ENCODE measurements around the gene POPDC3. TPM values are rescaled to one million over a fixed set of nuclear protein-coding genes. Genes with fewer than 3 reads are reported as not detected.
"Not testable (repeated sequence)": the region's sequence is repeated elsewhere in the genome, so short reads cannot be mapped to it uniquely, and the experiment has no call there.

The POPDC3 gene
- total and polyA plus RNA-seq, 2 donors = 0.37 to 2.5 TPM

GRCh38 chr6:105189026-105189820, 9.4 kb upstream of the POPDC3 start:
- DNase-seq (ENCODE audit: extremely low spot score) = no peak
- 65% methylated on average over 10 of the region's 10 CpGs for WGBS
- no peak overlapping the region for H3K4me3 ChIP-seq (ENCODE audit: low read depth, low read length)
- no peak overlapping the region for H3K27ac ChIP-seq (ENCODE audit: low read depth)
- H3K4me1 ChIP-seq (ENCODE audit: insufficient read depth) = no peaks in the 10 kb centered on the region
- no peaks in the 10 kb centered on the region for H3K36me3 ChIP-seq (ENCODE audit: insufficient read depth)

- Histone ChIP-seq H3K27ac (ENCODE audit: low read depth) (no peak overlapping the region), H3K4me3 (ENCODE audit: low read depth, low read length) (no peak overlapping the region), H3K4me1 (ENCODE audit: insufficient read depth) (no peaks in the 10 kb centered on the region), H3K36me3 (ENCODE audit: insufficient read depth) (no peaks in the 10 kb centered on the region)
- WGBS = 97% methylated on average over 2 of the region's 2 CpGs
- no peak for DNase-seq (ENCODE audit: extremely low spot score)
Measured at GRCh38 chr6:105188251-105188650, 8.4 kb upstream of the POPDC3 start.

DNA sequence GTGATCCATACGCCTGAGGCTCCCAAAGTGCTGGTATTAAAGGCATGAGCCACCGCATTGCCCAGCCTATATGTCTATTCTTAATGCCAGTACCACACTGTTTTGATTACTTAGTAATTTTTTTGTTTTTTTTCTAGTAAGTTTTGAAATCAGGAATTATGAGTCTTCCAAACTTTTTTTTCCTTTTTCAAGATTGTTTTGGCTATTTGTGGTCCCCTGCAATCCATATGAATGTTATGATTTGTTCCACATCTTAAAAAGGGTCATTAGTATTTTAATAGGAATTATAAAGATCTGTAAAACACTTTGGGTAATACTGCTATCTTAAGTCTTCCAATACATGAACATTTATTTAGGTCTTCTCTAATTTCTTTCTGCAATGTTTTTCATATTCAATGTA, 6.8 kb upstream of the POPDC3 start:
- Histone ChIP-seq H3K4me3 (ENCODE audit: low read depth, low read length) (no peak overlapping the region), H3K27ac (ENCODE audit: low read depth) (no peak overlapping the region), H3K4me1 (ENCODE audit: insufficient read depth) (no peaks in the 10 kb centered on the region), H3K36me3 (ENCODE audit: insufficient read depth) (no peaks in the 10 kb centered on the region)
- DNase-seq (ENCODE audit: extremely low spot score) = no peak
- WGBS = 85% methylated on average over 2 of the region's 2 CpGs

DNA sequence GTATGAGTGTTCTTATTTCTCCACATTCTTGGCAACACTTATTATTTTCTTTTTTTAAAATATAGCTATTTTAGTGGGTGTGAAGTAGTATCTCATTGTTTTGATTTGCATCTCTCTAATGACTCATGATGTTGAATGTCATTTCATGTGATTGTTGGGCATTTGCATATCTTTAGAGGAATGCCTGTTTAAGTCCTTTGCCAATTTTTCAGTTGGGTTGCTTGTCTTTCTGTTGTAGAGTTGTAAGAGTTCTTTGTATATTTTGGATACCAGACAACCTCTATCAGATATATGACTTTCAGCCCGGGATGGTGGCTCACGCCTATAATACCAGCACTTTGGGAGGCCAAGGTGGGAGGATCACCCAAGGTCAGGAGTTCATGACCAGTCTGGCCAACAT, 5.1 kb upstream of the POPDC3 start:
- WGBS = 81% methylated on average over 2 of the region's 2 CpGs
- Histone ChIP-seq H3K36me3 (ENCODE audit: insufficient read depth) (no peaks in the 10 kb centered on the region), H3K4me3 (ENCODE audit: low read depth, low read length) (no peak overlapping the region), H3K27ac (ENCODE audit: low read depth) (no peak overlapping the region), H3K4me1 (ENCODE audit: insufficient read depth) (no peaks in the 10 kb centered on the region)
- no peak for DNase-seq (ENCODE audit: extremely low spot score)

DNA sequence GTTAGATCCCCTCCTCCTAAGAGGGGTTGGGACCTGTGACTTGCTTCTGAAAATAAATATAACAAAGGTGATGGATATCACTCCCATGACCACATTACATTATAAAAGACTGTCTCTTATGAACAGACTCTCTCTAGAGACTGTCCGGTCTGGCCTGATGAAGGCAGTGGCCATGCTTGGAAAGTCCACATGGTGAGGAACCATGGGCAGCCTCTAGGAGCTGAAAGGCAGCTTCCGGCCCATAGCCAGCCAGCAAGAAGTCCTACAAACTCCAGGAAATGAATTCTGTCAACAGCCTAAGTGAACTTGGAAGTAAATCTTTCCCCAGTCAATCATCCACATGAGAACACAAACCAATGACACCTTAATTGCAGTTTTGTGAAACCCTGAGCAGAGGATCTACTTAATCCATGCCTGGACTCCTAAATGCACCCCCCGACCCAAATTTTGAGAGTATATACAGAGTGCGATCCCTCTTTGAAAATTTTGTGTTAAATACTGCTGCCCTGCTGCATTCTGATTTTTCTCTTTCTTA, 2.2 kb upstream of the POPDC3 start:
- no peaks in the 10 kb centered on the region for H3K36me3 ChIP-seq (ENCODE audit: insufficient read depth)
- no peak overlapping the region for H3K27ac ChIP-seq (ENCODE audit: low read depth)
- no peaks in the 10 kb centered on the region for H3K4me1 ChIP-seq (ENCODE audit: insufficient read depth)
- 81% methylated on average over 4 of the region's 4 CpGs for WGBS
- no peak for DNase-seq (ENCODE audit: extremely low spot score)
- H3K4me3 ChIP-seq (ENCODE audit: low read depth, low read length) = no peak overlapping the region

- Histone ChIP-seq H3K4me3 (ENCODE audit: low read depth, low read length) (no peak overlapping the region), H3K36me3 (ENCODE audit: insufficient read depth) (no peaks in the 10 kb centered on the region), H3K27ac (ENCODE audit: low read depth) (no peak overlapping the region), H3K4me1 (ENCODE audit: insufficient read depth) (no peaks in the 10 kb centered on the region)
- no peak for DNase-seq (ENCODE audit: extremely low spot score)
- 66% methylated on average over 5 of the region's 5 CpGs for WGBS
Measured at GRCh38 chr6:105178636-105179035, 1.2 kb downstream of the POPDC3 start.

- H3K27ac ChIP-seq (ENCODE audit: low read depth) = no peak overlapping the region
- DNase-seq (ENCODE audit: extremely low spot score) = no peak
- WGBS = 66% methylated on average over 1 of the region's 1 CpG
- H3K4me3 ChIP-seq (ENCODE audit: low read depth, low read length) = no peak overlapping the region
- no peaks in the 10 kb centered on the region for H3K4me1 ChIP-seq (ENCODE audit: insufficient read depth)
- no peaks in the 10 kb centered on the region for H3K36me3 ChIP-seq (ENCODE audit: insufficient read depth)
Measured at GRCh38 chr6:105178110-105178509, 1.7 kb downstream of the POPDC3 start.

- WGBS = 89% methylated on average over 2 of the region's 2 CpGs
- Histone ChIP-seq H3K4me1 (ENCODE audit: insufficient read depth) (no peaks in the 10 kb centered on the region), H3K27ac (ENCODE audit: low read depth) (no peak overlapping the region), H3K4me3 (ENCODE audit: low read depth, low read length) (no peak overlapping the region), H3K36me3 (ENCODE audit: insufficient read depth) (no peaks in the 10 kb centered on the region)
- DNase-seq (ENCODE audit: extremely low spot score) = no peak
Measured at GRCh38 chr6:105177556-105177955, 2.3 kb downstream of the POPDC3 start.

GRCh38 chr6:105174512-105174911, 5.3 kb downstream of the POPDC3 start:
- Histone ChIP-seq H3K4me3 (ENCODE audit: low read depth, low read length) (no peak overlapping the region), H3K36me3 (ENCODE audit: insufficient read depth) (no peaks in the 10 kb centered on the region), H3K27ac (ENCODE audit: low read depth) (no peak overlapping the region), H3K4me1 (ENCODE audit: insufficient read depth) (no peaks in the 10 kb centered on the region)
- 87% methylated on average over 6 of the region's 6 CpGs for WGBS
- no peak for DNase-seq (ENCODE audit: extremely low spot score)

DNA sequence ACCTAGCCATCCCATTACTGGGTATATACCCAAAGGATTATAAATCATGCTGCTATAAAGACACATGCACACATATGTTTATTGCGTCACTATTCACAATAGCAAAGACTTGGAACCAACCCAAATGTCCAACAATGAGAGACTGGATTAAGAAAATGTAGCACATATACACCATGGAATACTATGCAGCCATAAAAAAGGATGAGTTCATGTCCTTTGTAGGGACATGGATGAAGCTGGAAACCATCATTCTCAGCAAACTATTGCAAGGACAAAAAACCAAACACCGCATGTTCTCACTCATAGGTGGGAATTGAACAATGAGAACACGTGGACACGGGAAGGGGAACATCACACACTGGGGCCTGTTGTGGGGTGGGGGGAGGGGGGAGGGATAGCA, 7.3 kb downstream of the POPDC3 start:
- not testable (repeated sequence) for H3K4me3 ChIP-seq (ENCODE audit: low read depth, low read length); DNase-seq (ENCODE audit: extremely low spot score); H3K27ac ChIP-seq (ENCODE audit: low read depth); H3K4me1 ChIP-seq (ENCODE audit: insufficient read depth); H3K36me3 ChIP-seq (ENCODE audit: insufficient read depth)
- 91% methylated on average over 4 of the region's 4 CpGs for WGBS

- Histone ChIP-seq H3K4me3 (ENCODE audit: low read depth, low read length) (no peak overlapping the region), H3K27ac (ENCODE audit: low read depth) (no peak overlapping the region), H3K36me3 (ENCODE audit: insufficient read depth) (no peaks in the 10 kb centered on the region), H3K4me1 (ENCODE audit: insufficient read depth) (no peaks in the 10 kb centered on the region)
- 7% methylated on average over 1 of the region's 1 CpG for WGBS
- no peak for DNase-seq (ENCODE audit: extremely low spot score)
Measured at GRCh38 chr6:105170059-105170458, 9.8 kb downstream of the POPDC3 start.

DNA sequence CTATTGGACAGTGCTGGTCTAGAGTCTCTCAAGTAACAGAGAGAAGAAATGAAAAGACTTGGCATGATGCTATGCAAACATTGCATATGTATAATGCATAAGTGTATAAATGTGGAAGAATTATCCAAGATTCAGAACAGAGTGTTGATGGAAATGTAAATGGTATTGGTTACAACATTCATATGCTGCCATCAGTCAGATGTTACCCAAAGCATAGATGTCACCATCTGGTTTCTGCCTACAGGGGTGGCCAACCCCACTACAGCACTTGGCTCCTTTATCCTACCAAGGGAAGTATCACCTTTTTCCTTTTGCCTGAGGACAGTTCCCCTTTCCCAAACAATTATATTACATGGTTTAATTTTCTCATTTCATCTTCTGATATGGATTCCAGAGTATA, 11.9 kb downstream of the POPDC3 start:
- DNase-seq (ENCODE audit: extremely low spot score) = no peak
- Histone ChIP-seq H3K4me1 (ENCODE audit: insufficient read depth) (no peaks in the 10 kb centered on the region), H3K36me3 (ENCODE audit: insufficient read depth) (no peaks in the 10 kb centered on the region), H3K4me3 (ENCODE audit: low read depth, low read length) (no peak overlapping the region), H3K27ac (ENCODE audit: low read depth) (no peak overlapping the region)

DNA sequence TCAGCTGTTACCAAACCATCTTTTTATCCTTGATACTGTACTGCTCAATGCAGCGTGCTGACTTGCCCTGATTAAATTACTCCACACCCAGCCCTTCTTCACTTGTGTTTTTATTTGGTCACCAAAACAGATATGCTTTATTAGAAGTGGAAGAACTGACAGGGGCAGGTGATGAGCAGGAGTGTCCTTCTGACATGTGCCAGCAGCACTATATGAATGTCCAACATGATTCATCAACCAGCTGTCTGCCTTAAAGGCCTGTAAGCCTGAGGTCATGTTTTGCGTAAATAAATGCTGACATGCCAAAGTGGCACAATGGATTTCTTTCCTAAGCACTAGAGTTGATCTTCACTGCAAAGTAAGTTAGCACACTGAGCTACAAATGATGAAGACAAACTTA, 15.4 kb downstream of the POPDC3 start:
- Histone ChIP-seq H3K27ac (ENCODE audit: low read depth) (no peak overlapping the region), H3K4me3 (ENCODE audit: low read depth, low read length) (no peak overlapping the region), H3K4me1 (ENCODE audit: insufficient read depth) (no peaks in the 10 kb centered on the region), H3K36me3 (ENCODE audit: insufficient read depth) (no peaks in the 10 kb centered on the region)
- no peak for DNase-seq (ENCODE audit: extremely low spot score)
- WGBS = 59% methylated on average over 2 of the region's 2 CpGs

DNA sequence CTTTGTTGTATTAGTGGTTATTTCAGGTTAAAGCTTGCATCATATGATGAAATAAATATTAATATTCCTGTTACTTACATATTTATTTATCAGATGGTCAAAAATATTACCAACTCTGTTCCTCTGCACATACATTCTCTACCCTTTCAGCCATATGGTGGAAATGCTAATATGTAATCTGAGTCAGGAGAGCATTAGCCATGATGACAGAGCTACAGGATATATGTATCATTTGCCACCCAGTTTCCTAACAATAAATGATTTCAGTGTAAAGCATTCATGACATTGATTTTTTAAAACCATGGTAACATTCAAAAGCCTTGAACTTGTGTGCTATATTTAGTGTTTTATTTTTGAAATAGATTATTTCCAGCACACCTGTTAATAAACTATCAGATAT, 16.6 kb downstream of the POPDC3 start:
- Histone ChIP-seq H3K27ac (ENCODE audit: low read depth) (no peak overlapping the region), H3K4me3 (ENCODE audit: low read depth, low read length) (no peak overlapping the region), H3K36me3 (ENCODE audit: insufficient read depth) (no peaks in the 10 kb centered on the region), H3K4me1 (ENCODE audit: insufficient read depth) (no peaks in the 10 kb centered on the region)
- no peak for DNase-seq (ENCODE audit: extremely low spot score)
